PC-3 (cell line): Measurements from ENCODE around the gene IL17REL.

Source experiments
- CTCF ChIP-seq: fragments of 300-600 bp; sonication (generic); conservative IDR thresholded peaks from 2 replicates; pipeline ENCODE4 v1.5.1; 2017; ENCODE audit warnings: antibody characterized with exemption, low read depth, mild to moderate bottlenecking, low read length
- EZH2 ChIP-seq: fragments of 300-600 bp; sonication (generic); IDR thresholded peaks from one replicate; pipeline ENCODE4 v1.6.1; 2017; ENCODE audit warnings: antibody characterized with exemption, mild to moderate bottlenecking, low read length; ENCODE audit not compliant: unreplicated experiment

DNA sequence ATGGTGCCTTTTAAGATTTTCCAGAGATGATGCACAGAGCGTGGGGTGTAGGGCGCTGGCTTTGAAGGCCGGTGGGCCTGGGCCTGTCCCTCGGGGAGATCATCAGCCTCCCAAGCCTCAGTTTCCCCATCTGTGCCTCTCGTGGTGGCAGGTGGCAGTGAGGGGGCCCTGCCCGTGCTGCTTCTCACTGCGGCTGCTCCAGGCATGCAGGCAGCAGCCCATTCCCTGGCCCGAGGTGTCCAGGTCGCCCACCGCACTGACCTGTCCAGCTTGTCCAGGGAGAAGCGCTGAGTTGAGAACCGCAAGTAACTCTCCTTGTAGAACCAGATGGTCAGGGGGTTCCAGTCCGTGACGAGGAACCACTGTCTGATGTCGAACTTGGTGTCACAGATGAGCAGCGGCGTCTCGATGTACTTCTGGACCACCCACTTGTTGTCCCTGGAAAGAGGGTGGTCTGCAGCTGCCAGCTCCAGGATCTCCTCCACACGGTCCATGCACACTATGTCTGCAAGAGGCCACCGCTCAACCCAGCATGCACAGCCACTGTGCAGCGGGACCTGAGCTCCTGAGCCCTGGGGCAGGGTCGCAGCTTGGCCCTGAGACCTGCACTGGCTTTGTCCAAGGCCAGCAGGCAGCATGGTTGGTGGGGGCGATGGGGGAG is 20.5 kb upstream of the IL17REL start:
- TF ChIP-seq CTCF: no peak
- TF ChIP-seq EZH2: no peak
